Nucleus accumbens (tissue), 56 donors: ENCODE data around the gene NPHS1.

Experiments used
- DNase-seq, 56 donors: peaks; one replicate each; lab custom pipeline; 2025; lab: John Stamatoyannopoulos, UW

NPHS1 gene

GRCh38 chr19:35792312-35792711 is 60.0 kb downstream of the NPHS1 start:
- DNase-seq: no peak

GRCh38 chr19:35791814-35792279 is 60.5 kb downstream of the NPHS1 start:
- no peak for DNase-seq

- no peak for DNase-seq
These were observed 61.1 kb downstream of the NPHS1 start for GRCh38 chr19:35790981-35791813.

GRCh38 chr19:35789978-35790944 is 62.0 kb downstream of the NPHS1 start:
- DNase-seq: peak in 1 of 56 donors; percentile 2

GRCh38 chr19:35789195-35789977 is 62.9 kb downstream of the NPHS1 start:
- DNase-seq: no peak

GRCh38 chr19:35788205-35788960 is 63.9 kb downstream of the NPHS1 start:
- DNase-seq: no peak

- no peak for DNase-seq
These were observed 65.0 kb downstream of the NPHS1 start for GRCh38 chr19:35787227-35787799.

GRCh38 chr19:35786299-35787160 is 65.8 kb downstream of the NPHS1 start:
- DNase-seq: no peak

- DNase-seq: no peak
These were observed 67.0 kb downstream of the NPHS1 start for GRCh38 chr19:35785339-35785627.

GRCh38 chr19:35784503-35785338 is 67.6 kb downstream of the NPHS1 start:
- DNase-seq: no peak

GRCh38 chr19:35783469-35784434 is 68.6 kb downstream of the NPHS1 start:
- DNase-seq: no peak

- no peak for DNase-seq
These were observed 69.7 kb downstream of the NPHS1 start for GRCh38 chr19:35782589-35782988.

GRCh38 chr19:35781650-35782049 is 70.7 kb downstream of the NPHS1 start:
- no peak for DNase-seq

GRCh38 chr19:35780717-35781116 is 71.6 kb downstream of the NPHS1 start:
- no peak for DNase-seq

- no peak for DNase-seq
These were observed 72.2 kb downstream of the NPHS1 start for GRCh38 chr19:35780058-35780457.

GRCh38 chr19:35779033-35779432 is 73.3 kb downstream of the NPHS1 start:
- peak in 14 of 56 donors; percentile 1 to 62 (median 24) for DNase-seq
